Skeletal muscle cell (primary cell): Measurements from ENCODE around the gene RNLS.

Experiments
- DNase-seq: peaks from one replicate; pipeline ENCODE4 v3.0.0-alpha.2; 2010; ENCODE audit warnings: low read depth
- H3K4me3 ChIP-seq: 2 replicates; pipeline ENCODE4 v1.5.1; 2011; ENCODE audit warnings: low read depth, mild to moderate bottlenecking, control low read depth, low read length, moderate library complexity

RNLS gene

DNA sequence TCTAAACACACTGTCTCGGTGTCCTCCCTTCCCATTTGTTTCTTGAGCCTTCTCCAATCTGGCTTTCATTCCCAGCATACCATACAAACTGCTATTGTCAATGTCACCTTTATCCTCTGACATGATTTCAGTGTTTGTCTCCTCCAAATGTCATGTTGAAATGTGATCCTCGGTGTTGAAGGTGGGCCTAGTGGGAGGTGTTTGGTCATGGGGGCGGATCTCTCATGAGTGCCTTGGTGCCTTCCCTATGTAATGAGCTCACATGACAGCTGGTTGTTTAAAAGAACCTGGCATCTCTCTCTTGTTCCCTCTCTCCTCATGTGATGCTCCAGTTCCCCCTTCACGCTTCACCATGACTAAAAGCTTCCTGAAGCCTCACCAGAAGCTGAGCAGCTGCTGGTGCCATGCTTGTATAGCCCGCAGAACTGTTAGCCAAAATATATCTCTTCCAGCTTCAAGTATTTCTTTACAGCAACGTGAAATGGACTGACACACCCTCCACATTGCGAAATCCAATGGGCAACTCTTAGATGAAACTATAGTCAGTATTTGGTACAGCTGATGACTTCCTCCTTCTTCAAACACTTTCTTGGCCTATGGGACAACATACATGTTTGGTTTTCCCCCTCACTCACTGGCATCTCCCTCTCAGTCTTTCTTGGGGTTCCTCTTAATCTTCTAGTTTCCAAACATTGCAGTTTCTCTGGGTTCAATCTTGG, 27.8 kb downstream of the RNLS start:
- no peak overlapping the region for H3K4me3 ChIP-seq
- no peak for DNase-seq

GRCh38 chr10:88553116-88553752, 29.9 kb downstream of the RNLS start:
- DNase-seq = peak; percentile 62
- H3K4me3 ChIP-seq = no peak overlapping the region

GRCh38 chr10:88551246-88551645, 31.9 kb downstream of the RNLS start:
- no peak for DNase-seq
- H3K4me3 ChIP-seq = no peak overlapping the region

GRCh38 chr10:88546497-88546896, 36.6 kb downstream of the RNLS start:
- no peak overlapping the region for H3K4me3 ChIP-seq
- DNase-seq = no peak

- H3K4me3 ChIP-seq = no peak overlapping the region
- DNase-seq = no peak
Observed at GRCh38 chr10:88545359-88545758, 37.8 kb downstream of the RNLS start.

GRCh38 chr10:88544140-88544870, 38.8 kb downstream of the RNLS start:
- DNase-seq = no peak
- no peak overlapping the region for H3K4me3 ChIP-seq

DNA sequence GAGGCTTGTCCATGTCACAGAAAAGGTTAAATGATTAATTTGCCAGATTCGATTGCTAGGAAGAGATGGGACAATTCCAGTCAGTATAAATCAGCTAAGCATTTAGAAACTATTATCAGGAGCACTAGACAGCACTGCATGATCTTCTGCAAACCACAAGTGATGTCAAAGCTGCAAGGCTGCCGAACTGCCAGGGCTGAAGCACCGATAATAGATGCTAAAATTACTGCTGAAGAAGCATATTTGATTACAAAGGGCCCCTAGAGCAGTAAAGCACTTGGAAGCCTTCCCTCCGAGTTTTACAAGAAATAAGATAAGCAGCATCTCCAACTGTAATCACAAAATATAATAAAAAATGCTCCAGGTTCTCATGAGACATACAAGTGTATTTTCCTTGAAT, 40.6 kb downstream of the RNLS start:
- H3K4me3 ChIP-seq = no peak overlapping the region
- DNase-seq = no peak

DNA sequence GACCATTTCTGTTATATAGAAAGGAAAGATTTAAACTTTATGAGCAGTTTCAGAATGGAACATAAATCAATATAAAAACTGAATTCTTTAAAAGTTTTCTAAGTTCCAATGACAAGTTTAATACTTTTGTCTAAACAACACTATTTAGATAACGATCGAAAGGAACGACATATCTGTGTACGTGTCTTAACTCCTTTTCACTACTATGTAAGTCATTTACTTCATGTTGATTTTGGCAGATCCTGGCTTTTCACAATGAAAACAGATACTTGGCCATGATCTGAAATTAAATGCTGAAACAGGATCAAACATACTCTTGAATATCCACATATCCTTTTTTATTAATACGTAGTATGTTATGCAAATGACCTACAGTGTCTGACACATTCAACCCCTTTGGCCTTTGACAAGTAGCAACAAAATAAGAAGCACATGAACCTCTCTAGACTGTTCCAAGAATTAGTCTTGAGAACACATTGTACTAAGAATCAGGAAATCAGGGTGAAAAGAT, 41.9 kb downstream of the RNLS start:
- peak; percentile 43 for DNase-seq
- H3K4me3 ChIP-seq = no peak overlapping the region

DNA sequence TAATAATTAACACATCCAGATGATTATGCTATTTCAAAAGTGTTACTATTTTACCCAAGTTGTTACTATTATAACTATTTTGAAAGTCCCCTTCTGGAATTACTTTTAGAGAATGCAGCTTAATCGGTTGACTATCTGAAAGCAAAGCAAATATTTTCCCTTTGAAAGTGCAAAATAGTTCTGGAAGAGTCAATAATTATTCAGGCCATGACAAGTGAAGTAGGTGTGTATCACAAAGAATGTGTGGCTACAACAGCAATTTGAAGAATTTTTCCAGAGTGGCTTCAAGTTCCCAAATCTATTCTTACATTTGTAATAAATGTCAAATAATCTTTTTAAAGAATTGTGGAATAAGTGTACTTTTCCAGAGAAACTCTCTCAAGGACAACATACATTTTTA, 42.8 kb downstream of the RNLS start:
- no peak overlapping the region for H3K4me3 ChIP-seq
- DNase-seq = no peak

- DNase-seq = peak; percentile 67
- no peak overlapping the region for H3K4me3 ChIP-seq
Observed at GRCh38 chr10:88538048-88538447, 45.1 kb downstream of the RNLS start.

DNA sequence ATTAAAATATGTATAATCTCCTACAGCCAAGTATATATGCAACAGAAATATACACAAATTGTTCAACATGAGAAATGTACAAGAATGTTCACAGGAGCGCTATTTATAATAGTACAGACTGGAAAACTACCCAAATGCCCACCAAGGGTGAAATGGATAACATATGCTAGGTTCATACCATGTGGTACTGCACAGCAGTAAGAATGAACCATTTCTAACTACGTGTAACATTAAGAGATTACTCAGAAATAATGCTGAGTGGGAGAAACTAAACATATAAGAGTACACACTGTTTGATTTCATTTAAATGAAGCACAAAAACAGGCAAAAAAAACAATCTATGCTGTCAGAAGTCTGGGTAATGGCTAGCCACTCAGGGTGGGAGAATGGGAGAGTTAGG, 45.8 kb downstream of the RNLS start:
- no peak for DNase-seq

DNA sequence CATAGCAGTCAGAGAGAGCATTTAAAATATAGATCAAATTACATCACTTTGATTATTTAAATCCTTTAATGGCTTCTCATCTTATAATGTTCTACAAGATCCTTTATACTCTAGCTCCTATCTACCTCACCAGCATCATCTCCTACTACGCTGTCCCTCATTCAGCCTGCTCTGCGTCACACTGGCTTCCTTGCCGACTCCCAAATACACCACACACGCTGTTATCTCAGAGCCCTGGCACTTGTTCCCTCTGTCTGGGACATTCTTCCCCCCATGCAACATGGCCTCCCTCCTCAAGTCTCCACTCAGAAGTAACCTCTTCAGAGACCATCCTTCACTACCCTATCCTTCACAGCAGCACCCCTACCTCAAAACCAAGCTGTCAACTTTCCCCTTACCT, 46.7 kb downstream of the RNLS start:
- H3K4me3 ChIP-seq = no peak overlapping the region
- no peak for DNase-seq

More for the DNA sequence above, 45.8 kb downstream of the RNLS start:
- H3K4me3 ChIP-seq = no peak overlapping the region

GRCh38 chr10:88534072-88534665, 48.9 kb downstream of the RNLS start:
- H3K4me3 ChIP-seq = no peak overlapping the region
- DNase-seq = no peak

DNA sequence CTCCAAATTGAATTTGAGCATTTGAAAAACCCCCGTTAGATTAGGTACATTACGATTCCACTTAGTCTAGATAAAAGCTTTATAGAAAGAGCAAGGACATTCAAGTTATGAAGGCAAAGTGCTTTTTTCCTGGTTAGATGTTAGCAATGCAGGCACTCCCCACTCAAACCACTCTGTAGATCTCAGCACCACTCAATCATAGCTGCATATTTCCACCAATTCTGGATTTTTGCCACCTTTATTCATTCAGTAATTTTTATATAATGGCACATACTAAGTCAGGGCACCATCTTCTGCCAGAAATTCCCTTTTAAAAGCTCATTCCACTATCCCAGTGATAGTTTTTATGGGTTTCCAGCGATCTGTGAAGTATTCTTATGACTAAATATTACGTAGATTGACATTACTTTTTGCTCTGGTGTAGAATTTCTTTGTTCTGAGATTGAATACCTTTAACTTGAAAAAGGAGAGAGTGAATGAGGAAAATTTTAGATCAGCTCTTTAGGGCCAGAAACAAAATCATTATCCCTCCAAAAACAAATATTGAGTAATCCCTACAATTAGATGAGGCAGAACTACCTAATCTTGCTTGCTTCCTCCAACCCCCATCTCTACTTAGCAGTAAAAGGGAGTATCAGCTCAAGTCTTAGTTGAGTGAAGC, 51.6 kb downstream of the RNLS start:
- no peak overlapping the region for H3K4me3 ChIP-seq
- DNase-seq = no peak

DNA sequence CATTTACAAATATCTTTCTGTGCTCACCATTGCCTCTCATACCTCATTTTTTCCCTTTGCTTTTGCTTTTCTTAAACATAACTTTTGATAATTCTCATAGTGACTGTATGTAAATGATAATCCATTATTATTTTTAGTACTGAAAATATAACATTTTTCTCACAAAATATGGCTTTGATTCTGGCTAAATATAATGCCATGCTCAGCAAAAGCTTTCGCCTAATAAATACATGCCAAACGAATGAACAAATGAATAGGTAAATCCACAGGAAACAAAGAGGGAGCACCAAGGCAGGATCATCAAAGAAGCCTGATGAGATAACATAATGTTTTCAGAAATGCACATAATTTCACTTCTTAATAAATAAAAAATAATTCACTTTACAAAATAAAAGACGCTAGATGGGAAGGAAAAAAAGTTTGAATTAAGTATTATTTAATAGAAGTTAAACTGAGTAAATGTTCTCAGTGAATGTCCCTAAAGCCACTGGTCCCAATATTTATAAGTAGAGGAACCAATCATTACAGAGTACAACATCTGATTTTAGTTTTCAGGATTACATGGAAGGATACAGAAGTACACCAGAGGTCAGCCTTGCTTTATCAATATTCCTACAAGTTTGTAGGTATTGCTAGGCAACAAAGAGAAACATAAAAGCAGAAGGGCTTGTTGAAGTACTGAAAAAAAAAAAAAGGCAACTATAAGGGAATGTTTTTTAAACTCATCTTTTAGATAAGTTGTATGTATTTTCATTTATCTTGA, 52.3 kb downstream of the RNLS start:
- DNase-seq = no peak
- H3K4me3 ChIP-seq = no peak overlapping the region

DNA sequence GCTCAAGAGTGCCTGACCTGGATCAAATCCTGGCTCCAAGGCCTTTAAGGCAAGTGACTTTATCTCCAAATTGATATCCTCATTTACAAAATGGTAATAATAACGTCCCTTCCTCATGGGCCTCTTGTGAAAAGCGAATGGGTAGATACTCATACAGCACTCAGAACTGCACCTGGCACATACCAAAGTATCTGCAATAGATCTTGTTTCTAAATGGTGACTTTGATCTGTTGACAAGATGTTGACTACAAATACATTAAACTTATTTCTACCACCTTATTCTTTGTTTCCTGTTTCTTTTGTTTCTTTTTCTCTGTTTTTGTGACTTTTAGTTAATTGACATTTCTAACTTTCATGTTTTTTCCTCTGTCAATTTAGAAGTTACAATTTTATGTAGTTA, 53.0 kb downstream of the RNLS start:
- no peak overlapping the region for H3K4me3 ChIP-seq
- no peak for DNase-seq

- no peak for DNase-seq
Observed at GRCh38 chr10:88528806-88529570, 54.1 kb downstream of the RNLS start.

DNA sequence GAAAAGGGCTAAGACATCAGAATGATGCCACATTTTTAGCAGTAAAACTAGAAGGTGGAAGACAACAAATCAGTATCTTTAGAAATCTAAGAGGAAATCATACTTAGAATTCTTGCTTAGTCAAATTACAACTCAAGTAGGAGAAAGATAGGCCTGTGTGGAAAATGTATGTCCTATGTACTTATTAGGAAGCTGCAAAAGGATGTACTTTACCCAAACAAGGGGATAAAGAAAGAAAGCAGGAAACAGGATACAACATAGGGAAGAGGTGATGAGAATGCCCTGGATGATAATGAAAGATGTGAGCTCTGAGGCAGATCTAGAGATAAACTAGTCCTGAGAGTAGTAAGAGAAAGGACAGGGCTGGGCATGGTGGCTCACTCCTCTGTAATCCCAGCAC, 54.9 kb downstream of the RNLS start:
- H3K4me3 ChIP-seq = no peak overlapping the region
- no peak for DNase-seq

More at GRCh38 chr10:88528806-88529570, 54.1 kb downstream of the RNLS start:
- no peak overlapping the region for H3K4me3 ChIP-seq
